Activated T-cell treated with anti-CD3 and anti-CD28 coated beads, Interleukin-2, amount 50 U/mL, for 4 hours (primary cell): ENCODE results near the gene POLL. TPM values are rescaled to one million over a fixed set of nuclear protein-coding genes. Genes with fewer than 3 reads are reported as not detected.
"Not testable (repeated sequence)": the region's sequence is repeated elsewhere in the genome, so short reads cannot be mapped to it uniquely, and the experiment has no call there.

Source experiments
- ATAC-seq, 2 donors: fragments of 200-7000 bp; cut with Tn5 transposase; one replicate each; pipeline ENCODE4 v1.10.0; 2021
- DNase-seq: peaks from one replicate; pipeline ENCODE4 v3.0.0-alpha.2; 2020
- H3K27me3 Mint-ChIP-seq: one replicate; pipeline ENCODE4 v1.8.0; 2021; ENCODE audit warnings: low read depth, mixed read lengths
- H3K36me3 Mint-ChIP-seq: one replicate; pipeline ENCODE4 v1.8.0; 2022; ENCODE audit warnings: mixed read lengths; ENCODE audit not compliant: insufficient read depth
- H3K4me1 Mint-ChIP-seq: one replicate; pipeline ENCODE4 v1.8.0; 2021; ENCODE audit warnings: low read depth, mixed read lengths
- H3K4me3 Mint-ChIP-seq: one replicate; pipeline ENCODE4 v1.8.0; 2021; ENCODE audit warnings: mild to moderate bottlenecking, moderate library complexity, mixed read lengths
- H3K9me3 Mint-ChIP-seq: one replicate; pipeline ENCODE4 v1.8.0; 2021; ENCODE audit warnings: mixed read lengths
- total RNA-seq, 3 donors: library from RNA; stranded (reverse); gene quantifications; one replicate each; pipeline ENCODE4 v1.2.1, GENCODE V29; 2021

POLL gene
- total RNA-seq, result 10 to 100 TPM; 23.3 to 25.3 (median 24.4) TPM

- Mint-ChIP-seq H3K9me3 (no peaks in the 10 kb centered on the region), H3K4me1 (peaks cover 18% of the 10 kb centered on the region), H3K27me3 (no peaks in the 10 kb centered on the region), H3K36me3 (peaks cover 10% of the 10 kb centered on the region), H3K4me3 (peak within 1 kb of the TSS; percentile 94)
- peak; percentile 87 for DNase-seq
- ATAC-seq, result peak; percentile 99
Observed at GRCh38 chr10:101587725-101588653, at the start of gene POLL, which contains the start of gene DPCD. Gene POLL, minus strand, starts transcription at chr10:101588257. Its CDS starts 897 bp downstream, at chr10:101587360. Gene DPCD, plus strand, starts transcription at chr10:101588321. Its CDS starts 16 bp downstream, at chr10:101588337.

GRCh38 chr10:101633510-101633909 lies 45.5 kb upstream of the POLL start:
- not testable (repeated sequence) for H3K9me3 Mint-ChIP-seq, H3K4me1 Mint-ChIP-seq, ATAC-seq, H3K27me3 Mint-ChIP-seq, DNase-seq, H3K4me3 Mint-ChIP-seq
- peaks cover 19% of the 10 kb centered on the region for H3K36me3 Mint-ChIP-seq

DNA sequence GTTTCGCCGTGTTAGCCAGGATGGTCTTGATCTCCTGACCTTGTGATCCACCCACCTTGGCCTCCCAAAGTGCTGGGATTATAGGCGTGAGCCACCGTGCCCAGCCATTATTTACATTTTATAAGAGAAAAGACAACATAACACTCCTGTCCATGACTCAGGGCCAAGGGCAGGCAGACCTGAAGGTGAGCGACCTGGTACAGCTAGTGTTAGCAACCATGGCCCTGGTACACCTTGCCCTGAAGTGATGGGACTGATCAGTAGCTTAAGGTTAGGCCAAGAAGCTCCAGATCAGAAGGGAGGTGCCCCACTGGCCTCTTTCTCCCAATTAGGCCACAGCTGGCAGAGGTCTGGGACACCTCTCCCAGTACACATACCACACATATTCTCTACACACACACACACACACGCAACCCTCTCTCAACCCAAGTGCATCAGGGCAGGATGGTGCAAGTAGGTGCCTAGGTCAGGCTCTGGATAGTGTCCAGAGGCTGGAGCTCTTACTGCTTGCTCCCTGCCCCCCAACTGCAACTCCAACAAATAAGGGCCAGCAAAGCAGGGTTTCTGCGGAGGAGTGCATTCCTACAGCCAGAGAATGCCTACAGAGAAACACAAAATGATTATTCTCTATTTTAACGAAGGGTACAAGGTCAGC lies 43.9 kb upstream of the POLL start:
- no peaks in the 10 kb centered on the region for H3K27me3 Mint-ChIP-seq
- ATAC-seq, result no peak
- H3K4me1 Mint-ChIP-seq, result peaks cover 10% of the 10 kb centered on the region
- H3K9me3 Mint-ChIP-seq, result no peaks in the 10 kb centered on the region
- H3K36me3 Mint-ChIP-seq, result peaks cover 12% of the 10 kb centered on the region
- DNase-seq, result no peak
- H3K4me3 Mint-ChIP-seq, result no peak overlapping the region

DNA sequence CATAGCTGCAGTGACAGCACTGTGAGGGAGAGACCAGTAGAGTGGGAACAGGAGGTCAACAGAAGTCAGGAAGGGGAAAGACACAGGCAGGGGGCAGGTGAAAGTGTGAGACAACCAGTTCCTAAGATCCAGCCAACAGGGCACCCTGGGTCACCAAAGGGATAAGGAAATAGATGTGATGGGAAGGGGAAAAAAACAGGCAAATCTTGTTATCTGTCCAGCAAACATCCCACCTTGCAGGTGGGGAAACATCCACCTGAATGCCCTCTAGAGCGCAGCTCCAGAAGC lies 42.5 kb upstream of the POLL start:
- Mint-ChIP-seq H3K4me3 (no peak overlapping the region), H3K4me1 (peaks cover 8% of the 10 kb centered on the region), H3K27me3 (no peaks in the 10 kb centered on the region), H3K36me3 (peaks cover 9% of the 10 kb centered on the region), H3K9me3 (no peaks in the 10 kb centered on the region)
- DNase-seq, result no peak
- no peak for ATAC-seq

GRCh38 chr10:101629837-101630632 lies 42.0 kb upstream of the POLL start:
- H3K9me3 Mint-ChIP-seq, result no peaks in the 10 kb centered on the region
- DNase-seq, result no peak
- no peaks in the 10 kb centered on the region for H3K27me3 Mint-ChIP-seq
- H3K4me1 Mint-ChIP-seq, result peaks cover 7% of the 10 kb centered on the region
- no peak for ATAC-seq
- peaks cover 11% of the 10 kb centered on the region for H3K36me3 Mint-ChIP-seq
- no peak overlapping the region for H3K4me3 Mint-ChIP-seq

DNA sequence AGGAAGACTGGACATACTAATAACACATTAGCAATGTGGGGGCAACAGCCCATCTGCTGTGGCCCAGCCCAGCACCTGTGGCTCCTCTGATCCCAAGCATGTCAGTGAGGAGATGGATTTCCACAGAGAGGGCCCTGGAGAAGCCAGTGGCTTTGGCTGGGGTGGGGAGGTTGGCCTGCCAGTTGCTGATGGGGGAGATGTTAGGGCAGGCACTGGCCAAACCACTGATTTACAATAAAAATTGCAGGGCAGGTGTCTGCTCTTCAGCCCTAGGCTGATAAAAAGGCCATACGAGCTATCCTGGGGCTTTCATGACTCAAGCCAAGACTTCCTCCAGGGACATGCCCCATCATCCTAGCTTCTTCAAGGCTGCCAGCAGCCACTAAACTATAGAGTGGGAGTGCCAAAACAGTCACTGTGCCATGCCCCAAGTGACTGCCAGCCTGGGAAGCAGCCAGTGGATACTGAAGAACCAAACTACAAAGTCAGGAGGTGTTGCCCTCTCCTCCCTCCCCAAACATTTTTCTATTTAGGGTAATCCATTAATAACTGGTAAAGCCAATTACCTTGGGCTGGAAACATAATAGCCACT lies 37.9 kb upstream of the POLL start:
- no peaks in the 10 kb centered on the region for H3K4me1 Mint-ChIP-seq
- no peaks in the 10 kb centered on the region for H3K27me3 Mint-ChIP-seq
- peaks cover 28% of the 10 kb centered on the region for H3K36me3 Mint-ChIP-seq
- H3K9me3 Mint-ChIP-seq, result no peaks in the 10 kb centered on the region
- ATAC-seq, result no peak
- no peak overlapping the region for H3K4me3 Mint-ChIP-seq
- DNase-seq, result no peak

GRCh38 chr10:101624526-101625102 lies 36.6 kb upstream of the POLL start:
- Mint-ChIP-seq H3K9me3 (no peaks in the 10 kb centered on the region), H3K4me3 (no peak overlapping the region), H3K27me3 (no peaks in the 10 kb centered on the region), H3K36me3 (peaks cover 23% of the 10 kb centered on the region), H3K4me1 (no peaks in the 10 kb centered on the region)
- DNase-seq (no peak), ATAC-seq (no peak)

DNA sequence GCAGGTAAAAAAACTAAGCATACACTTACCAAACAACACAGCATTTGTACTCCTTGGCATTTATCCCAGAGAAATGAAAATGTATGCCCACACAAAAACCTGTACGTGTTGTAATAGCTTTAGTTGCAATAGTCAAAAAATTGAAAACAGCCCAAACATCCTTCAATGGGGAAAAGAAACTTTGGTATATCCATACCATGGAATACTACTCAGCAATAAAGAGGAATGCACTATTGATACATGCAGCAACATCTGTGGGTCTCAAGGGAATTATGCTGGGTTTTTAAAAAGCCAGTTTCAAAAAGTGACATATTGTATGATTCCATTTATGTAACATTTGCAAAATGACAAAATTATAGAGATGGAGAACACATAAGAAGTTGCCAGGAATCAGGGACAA lies 35.5 kb upstream of the POLL start:
- H3K36me3 Mint-ChIP-seq, result peaks cover 23% of the 10 kb centered on the region
- no peaks in the 10 kb centered on the region for H3K4me1 Mint-ChIP-seq
- no peaks in the 10 kb centered on the region for H3K27me3 Mint-ChIP-seq
- ATAC-seq, result no peak
- H3K4me3 Mint-ChIP-seq, result no peak overlapping the region
- H3K9me3 Mint-ChIP-seq, result no peaks in the 10 kb centered on the region
- no peak for DNase-seq

- no peaks in the 10 kb centered on the region for H3K9me3 Mint-ChIP-seq
- DNase-seq, result no peak
- no peak for ATAC-seq
- H3K4me1 Mint-ChIP-seq, result peaks cover 3% of the 10 kb centered on the region
- H3K4me3 Mint-ChIP-seq, result no peak overlapping the region
- H3K36me3 Mint-ChIP-seq, result peaks cover 26% of the 10 kb centered on the region
- no peaks in the 10 kb centered on the region for H3K27me3 Mint-ChIP-seq
Observed at GRCh38 chr10:101619983-101620382, 31.9 kb upstream of the POLL start.

DNA sequence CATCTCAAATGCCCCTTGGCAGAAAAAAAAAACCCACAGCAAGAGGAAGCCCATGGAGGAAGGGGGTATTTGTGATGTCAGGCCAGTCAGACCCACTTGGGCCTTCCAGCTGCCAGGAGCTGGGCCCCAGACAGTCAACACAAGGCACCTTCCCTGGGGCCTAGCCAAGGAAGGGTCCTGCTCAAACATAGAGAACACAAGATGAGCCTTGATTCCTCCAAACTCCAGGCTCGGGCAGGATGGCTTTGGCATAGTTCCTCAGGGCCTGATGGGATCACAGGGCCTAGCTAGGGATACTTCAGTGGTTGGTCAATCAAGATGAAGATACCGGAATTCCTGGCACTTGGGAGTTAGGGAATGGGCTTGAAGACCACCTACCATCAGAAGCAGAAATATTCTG lies 30.8 kb upstream of the POLL start:
- ATAC-seq, result no peak

DNA sequence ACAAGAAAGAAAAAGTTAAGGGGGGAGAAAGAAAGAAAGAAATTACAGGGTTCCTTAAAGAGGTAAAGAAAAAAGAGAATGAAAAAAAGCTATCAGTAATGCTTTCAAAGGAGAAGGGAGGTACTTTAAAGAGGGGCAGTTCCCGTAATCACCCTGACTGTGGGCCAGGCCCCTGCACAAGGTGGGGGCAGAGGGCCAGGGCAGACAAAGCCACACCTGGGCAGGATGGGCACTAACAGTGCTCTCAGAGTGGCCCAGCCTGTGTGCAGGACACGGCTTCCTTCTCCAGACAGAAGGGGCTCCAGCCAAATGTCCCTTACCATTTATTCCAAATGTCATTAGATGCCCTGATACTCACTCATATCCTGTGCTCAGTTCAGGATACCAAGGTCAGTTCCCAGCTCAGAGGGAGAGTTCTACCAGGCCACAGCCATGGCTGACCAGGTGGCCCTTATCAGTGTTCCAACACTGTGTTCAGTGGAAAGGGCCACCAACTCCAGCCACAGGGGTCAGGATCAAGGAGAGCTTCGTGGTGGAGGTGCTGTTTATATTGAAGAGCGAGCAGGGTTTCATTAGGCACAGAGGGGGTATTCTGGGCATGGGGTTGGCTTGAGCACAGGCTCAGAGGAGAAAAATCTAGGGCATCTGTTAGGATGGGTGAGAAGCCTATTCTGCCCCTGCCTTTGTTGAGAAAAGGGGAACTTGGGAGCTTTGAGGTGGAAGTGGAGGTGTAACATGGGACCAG lies 29.9 kb upstream of the POLL start:
- no peaks in the 10 kb centered on the region for H3K27me3 Mint-ChIP-seq
- H3K36me3 Mint-ChIP-seq, result peaks cover 18% of the 10 kb centered on the region

More for the DNA sequence above, 30.8 kb upstream of the POLL start:
- H3K4me3 Mint-ChIP-seq, result no peak overlapping the region
- peaks cover 3% of the 10 kb centered on the region for H3K4me1 Mint-ChIP-seq
- peaks cover 22% of the 10 kb centered on the region for H3K36me3 Mint-ChIP-seq
- DNase-seq, result no peak
- H3K9me3 Mint-ChIP-seq, result no peaks in the 10 kb centered on the region
- H3K27me3 Mint-ChIP-seq, result no peaks in the 10 kb centered on the region

GRCh38 chr10:101617102-101617823 lies 29.2 kb upstream of the POLL start:
- ATAC-seq (no peak), DNase-seq (no peak)
- peaks cover 3% of the 10 kb centered on the region for H3K4me1 Mint-ChIP-seq
- no peak overlapping the region for H3K4me3 Mint-ChIP-seq
- no peaks in the 10 kb centered on the region for H3K9me3 Mint-ChIP-seq
- H3K36me3 Mint-ChIP-seq, result peaks cover 15% of the 10 kb centered on the region
- no peaks in the 10 kb centered on the region for H3K27me3 Mint-ChIP-seq

More for the DNA sequence above, 29.9 kb upstream of the POLL start:
- peaks cover 3% of the 10 kb centered on the region for H3K4me1 Mint-ChIP-seq
- H3K9me3 Mint-ChIP-seq, result no peaks in the 10 kb centered on the region
- DNase-seq (no peak), ATAC-seq (no peak)
- no peak overlapping the region for H3K4me3 Mint-ChIP-seq
